Stimulated activated CD4-positive, alpha-beta T cell treated with anti-CD3 and anti-CD28 coated beads, Interleukin-2, amount 100 ng/mL, for 48 hours (primary cell): ENCODE measurements around the gene IFI30.
A peak's percentile ranks its signal among the peaks of the same experiment; 100 is the strongest.

Source experiments
- DNase-seq, 2 donors: peaks; one replicate each; pipeline ENCODE4 v3.0.0-alpha.2; 2020

IFI30 gene

DNA sequence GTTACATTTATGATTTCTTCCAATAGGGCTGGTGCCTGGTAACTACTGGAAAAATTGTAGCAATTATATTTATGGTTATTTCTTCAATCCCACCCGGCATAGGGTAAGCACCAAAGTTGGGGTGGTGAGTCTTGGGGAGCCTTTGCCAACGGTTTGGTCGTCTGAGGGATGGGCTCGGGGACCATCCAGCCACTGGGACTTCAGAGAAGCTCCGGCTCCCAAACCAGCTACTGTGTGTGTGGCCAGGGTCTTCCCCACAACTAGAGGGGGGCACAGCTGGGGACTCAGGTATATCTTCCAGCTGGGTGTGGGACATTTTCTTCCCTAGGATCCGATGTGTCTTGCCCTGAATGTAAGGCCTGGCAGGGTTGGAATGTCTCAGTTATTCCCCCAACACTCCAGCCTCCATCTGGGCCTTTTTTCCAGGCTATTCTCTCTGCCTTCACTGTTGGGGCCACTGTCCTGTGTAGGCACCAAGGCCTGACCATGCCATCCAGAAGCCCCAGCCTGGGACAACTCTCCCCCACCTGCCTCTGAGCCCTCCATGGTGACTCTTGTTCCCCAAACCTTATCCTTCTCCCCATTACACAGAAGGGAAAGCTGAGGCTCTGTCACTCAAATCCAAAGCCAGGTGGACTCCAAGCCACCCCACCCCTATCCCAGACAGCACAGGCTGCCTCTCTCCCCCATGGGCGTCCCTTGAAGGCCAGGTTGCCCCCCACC lies 1.1 kb upstream of the IFI30 start:
- DNase-seq, result no peak

DNA sequence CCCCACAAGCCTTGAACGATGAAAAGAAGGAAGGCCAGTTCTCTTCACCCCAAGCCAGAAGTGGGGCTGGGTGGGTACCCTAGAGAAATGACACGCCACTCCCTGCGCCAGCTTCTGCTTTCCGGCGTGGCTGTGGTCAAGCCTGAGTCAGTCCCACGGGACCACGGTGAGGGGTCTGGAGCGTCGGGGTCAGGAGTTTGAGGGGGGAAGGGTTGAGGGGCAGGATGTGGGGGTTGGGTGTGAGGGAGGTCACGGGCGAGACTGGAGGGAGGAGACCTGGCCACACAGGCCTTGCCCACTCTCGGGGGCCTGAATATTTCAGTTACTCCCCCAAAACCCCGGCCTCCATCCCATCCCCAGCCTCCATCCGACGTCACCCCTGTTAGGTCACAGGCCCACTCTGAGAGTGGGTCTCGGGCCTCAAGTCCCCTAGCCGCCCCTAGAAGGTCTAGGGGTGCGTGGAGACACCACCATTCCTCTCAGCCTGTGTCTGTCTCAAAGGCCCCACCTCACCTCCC lies 500 bp upstream of the IFI30 start:
- no peak for DNase-seq

DNA sequence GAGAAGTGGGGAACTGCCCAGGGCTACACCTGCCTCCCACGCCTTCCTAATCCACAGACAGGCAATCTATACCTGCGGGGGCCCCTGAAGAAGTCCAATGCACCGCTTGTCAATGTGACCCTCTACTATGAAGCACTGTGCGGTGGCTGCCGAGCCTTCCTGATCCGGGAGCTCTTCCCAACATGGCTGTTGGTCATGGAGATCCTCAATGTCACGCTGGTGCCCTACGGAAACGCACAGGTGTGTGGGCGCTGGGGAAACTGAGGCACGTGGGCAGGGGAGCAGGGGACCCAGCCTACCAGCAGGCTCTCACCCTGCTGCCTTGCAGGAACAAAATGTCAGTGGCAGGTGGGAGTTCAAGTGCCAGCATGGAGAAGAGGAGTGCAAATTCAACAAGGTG lies 1.4 kb downstream of the IFI30 start:
- DNase-seq, result no peak

DNA sequence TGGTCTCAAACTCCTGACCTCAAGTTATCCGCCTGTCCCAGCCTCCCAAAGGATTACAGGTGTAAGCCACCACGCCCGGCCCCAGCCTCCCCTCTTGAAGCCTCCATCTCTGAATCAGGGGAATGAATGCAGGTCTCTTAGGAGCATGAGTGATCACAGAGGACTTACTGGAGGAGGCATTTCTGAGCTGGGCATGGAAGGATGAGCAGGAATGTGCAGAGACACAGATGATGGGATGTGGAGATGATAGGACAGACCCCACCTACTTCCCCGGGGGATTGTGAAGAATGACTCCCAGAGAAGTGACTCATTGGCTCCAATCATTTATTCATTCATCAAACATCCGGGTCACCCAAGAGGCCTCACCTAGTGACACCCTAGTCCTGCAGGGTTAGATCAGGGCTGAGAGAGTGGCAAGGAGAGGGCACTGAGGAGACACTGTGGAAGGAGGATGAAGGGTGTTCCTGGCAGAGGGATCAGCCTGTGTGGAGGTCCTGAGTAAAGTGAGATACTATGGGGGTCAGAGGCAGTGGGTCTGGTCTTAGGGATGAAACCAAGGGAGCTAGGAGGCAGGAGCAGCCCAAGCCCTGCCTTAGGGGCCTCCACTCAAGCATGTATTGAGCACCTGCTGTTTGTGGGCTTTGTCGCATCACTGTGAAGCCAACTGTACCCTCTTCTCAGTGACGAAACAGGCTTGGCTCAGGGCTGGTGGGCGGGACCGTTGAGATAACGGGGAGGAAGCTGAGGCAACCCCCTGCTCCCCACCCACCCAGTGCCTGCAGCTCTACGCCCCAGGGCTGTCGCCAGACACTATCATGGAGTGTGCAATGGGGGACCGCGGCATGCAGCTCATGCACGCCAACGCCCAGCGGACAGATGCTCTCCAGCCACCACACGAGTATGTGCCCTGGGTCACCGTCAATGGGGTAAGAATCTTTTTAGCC lies 3.0 kb downstream of the IFI30 start:
- DNase-seq, result no peak

DNA sequence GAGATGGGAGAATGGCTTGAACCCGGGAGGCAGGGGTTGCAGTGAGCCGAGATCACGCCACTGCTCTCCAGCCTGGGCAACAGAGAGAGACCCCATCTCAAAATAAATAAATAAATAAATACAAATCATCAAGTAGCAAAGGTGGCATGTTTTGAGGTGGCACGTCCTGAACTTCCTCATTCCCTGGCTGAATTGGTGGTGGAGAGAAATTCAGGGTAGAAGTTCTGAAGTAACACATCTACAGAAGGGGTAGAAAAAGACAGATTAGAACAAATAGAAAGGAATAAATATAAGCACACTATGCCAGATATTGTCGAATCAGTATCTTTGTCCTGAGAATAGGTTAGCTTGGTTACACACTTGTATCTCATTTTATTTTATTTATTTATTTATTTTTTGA lies 6.3 kb downstream of the IFI30 start:
- no peak for DNase-seq

DNA sequence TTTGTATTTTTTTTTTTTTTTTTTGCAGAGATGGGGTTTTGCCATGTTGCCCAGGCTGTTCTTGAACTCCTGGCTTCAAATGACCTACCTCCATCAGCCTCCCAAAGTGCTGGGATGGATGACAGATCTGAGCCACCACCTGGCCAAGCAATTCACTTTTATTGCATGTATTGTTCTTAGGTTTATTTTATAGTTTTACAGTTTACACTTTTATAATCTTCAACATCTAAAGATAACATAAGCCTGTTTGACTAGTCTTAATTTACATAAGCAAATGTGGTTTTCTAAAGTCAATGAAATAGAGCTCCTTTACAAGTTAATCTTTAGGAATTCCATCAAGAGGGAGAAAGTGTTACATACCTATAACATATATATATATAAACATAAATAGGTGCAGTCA lies 9.9 kb downstream of the IFI30 start:
- no peak for DNase-seq

DNA sequence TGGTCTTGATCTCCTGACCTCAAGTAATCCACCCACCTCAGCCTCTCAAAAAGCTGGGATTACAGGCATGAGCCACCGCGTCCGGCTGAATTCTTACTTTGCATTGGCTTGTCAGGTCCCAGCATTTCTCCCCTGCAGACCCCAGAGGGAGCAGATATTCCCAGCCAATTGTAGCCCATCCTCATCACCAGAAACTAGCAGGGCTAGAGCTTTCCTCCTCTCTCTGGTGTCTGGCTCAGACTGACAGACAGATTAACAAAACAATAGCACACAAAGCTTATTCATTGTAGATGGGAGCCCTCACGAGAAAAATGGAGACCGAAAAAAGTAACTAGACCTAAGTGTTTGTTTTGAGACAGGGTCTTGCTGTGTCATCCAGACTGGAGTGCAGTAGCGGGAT lies 11.9 kb downstream of the IFI30 start:
- no peak for DNase-seq

DNA sequence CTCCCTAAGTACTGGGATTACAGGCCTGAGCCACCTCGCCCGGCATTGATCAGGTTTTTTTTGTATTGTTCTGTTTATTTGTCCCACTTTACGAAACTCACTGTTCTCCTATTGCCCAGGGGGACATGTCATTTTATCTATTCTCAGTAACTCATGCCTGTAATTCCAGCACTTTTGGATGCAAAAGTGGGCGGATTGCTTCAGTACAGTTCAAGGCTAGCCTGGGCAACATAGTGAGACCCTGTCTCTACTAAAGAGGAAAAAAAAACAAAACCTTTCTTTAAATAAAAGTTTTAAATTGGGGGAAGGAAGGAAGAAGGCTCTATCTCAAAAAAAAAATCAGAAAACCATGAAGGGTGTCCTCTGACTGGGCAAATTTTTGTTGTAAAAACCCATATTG lies 16.7 kb downstream of the IFI30 start:
- no peak for DNase-seq

DNA sequence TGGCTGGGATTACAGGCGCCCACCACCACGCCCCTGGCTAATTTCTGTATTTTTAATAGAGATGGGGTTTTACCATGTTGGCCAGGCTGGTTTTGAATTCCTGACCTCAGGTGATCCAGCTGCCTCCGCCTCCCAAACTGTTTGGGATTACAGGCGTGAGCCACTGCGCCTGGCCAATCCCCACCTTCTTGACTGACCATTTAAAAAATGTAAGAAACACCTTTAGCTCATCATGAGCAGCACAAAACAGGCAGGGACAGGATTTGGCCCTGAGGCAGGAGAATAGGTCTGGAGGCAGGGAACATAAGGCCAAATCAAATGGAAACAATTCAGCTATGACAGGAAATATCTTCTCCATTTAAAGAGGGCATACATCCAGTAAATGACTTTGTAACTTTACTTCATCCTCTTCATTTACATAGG lies 18.0 kb downstream of the IFI30 start:
- DNase-seq, result no peak

DNA sequence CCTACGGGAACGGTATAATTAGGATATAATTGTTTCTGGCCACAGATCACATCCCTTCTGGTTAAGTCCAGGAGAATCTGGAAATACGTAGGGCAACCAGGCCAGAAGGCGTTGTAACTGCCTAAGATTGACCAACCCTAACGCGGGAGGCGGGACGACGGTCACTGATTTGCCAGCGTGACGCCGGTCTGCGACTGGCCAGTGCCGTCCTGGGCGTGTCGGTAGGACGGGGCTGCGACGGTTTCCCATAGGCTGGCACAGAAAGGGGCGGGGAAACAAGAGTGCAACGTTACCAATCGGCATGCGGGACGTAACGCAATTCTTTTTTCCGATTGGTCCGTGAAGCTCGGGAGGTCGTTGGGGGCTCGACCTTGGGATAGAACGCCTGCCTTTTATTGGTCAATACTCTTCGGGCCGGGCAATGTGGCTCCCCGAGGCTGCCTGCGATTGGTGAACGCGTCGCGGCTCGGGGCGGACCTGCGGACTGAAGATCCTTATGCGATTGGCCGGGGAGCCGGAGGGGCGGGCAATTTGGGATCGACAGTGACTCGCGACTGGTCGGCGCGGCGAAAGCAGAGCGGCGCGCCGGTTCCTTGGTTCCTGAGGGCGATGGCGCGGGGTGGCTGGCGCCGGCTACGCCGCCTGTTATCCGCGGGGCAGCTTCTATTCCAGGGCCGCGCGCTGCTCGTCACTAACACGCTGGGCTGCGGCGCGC lies 19.2 kb downstream of the IFI30 start, which contains the start of gene MPV17L2:
Gene MPV17L2 (plus strand): TSS at position 546 of the 715 bp plus-strand sequence. CDS start 64 bp downstream, at position 610.
- peak; percentile 93 to 95 for DNase-seq

DNA sequence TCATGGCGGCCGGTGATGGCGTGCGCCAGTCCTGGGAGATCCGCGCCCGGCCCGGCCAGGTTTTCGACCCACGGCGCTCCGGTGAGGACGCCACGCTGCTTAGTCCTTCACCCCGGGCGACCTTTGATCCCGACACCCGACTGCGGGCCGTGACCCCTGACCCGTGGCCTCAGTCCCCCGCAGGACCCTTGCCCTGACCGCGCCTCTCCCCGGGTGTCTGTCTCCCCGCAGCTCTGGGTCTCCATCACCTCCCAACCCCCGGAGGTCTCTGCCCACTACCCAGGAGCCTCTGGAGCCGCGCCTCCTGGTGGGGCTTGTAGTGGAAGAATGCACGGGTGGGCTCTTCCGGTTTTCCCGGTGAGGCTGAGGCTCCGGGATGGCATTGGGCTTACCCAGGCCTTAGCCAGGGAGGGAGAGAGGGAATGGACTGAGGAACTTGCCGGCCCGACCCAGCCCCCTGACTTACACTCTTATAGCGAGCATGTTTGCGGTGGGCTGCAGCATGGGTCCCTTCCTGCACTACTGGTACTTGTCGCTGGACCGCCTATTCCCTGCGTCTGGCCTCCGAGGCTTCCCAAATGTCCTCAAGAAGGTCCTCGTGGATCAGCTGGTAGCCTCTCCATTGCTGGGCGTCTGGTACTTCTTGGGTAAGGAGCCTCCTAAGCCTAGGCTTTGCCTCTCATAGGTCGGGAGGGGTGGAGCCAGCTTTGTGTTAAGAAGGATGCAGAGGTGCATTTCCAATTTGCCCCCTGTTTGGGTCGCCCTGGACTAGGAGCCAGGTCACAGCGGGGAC lies 20.0 kb downstream of the IFI30 start:
- no peak for DNase-seq

DNA sequence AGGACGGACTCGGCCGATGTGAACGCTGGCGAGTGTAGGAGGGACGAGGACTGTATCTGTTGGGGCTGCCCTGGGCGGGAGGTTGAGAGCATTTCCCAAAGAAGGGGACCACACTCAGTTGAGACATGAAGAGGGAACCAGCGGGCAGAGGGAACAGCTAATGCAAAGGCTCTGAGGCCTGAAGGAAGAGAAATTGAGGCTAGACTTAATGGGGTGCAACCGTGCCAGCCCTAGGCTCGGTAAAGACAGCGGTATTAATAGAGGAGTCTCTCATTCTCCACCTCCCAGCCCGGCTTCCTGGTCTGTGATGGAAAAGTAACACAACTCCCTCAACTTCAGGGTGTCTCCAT lies 20.5 kb downstream of the IFI30 start:
- no peak for DNase-seq

DNA sequence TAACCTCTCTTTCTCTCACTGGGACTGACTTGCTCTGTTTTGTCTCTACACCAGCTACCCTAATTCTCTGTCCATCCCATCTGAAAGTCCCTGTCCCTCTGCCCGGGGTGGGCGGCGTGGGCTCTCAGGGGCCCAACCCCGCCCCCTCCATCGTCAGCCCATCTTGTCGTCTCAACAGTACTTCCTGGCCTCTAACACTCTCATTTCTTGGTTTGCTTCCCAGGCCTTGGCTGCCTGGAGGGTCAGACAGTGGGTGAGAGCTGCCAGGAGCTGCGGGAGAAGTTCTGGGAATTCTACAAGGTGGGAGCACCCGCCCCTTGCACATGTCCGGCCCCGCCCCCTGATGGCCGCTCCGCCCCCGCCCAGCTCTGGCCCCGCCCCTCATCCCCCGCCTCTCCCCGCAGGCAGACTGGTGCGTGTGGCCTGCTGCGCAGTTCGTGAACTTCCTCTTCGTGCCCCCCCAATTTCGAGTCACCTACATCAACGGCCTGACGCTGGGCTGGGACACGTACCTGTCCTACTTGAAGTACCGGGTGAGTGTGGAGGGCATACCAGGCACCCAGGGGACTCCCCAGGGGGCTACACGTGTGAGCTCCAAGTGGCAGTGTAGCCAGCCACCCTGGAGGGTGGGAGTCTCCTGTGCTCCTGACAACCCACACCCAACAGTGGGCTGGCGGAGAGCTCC lies 21.1 kb downstream of the IFI30 start:
- DNase-seq, result peak in 1 of 2 donors; percentile 21

DNA sequence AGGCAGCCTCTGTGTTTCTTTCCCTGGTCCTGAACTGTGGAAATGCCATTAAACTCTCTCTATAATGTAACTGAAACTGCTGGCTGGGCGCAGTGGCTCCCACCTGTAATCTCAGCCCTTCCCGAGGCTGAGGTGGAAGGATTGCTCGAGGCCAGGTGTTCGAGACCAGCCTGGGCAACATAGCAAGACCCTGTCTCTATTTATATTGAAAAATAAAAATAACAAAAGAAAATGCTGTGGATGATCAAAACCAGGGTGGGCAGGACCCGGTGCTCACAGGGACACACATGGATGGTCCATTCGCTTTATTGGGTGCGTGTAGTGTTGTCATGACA lies 22.9 kb downstream of the IFI30 start:
- DNase-seq, result no peak

DNA sequence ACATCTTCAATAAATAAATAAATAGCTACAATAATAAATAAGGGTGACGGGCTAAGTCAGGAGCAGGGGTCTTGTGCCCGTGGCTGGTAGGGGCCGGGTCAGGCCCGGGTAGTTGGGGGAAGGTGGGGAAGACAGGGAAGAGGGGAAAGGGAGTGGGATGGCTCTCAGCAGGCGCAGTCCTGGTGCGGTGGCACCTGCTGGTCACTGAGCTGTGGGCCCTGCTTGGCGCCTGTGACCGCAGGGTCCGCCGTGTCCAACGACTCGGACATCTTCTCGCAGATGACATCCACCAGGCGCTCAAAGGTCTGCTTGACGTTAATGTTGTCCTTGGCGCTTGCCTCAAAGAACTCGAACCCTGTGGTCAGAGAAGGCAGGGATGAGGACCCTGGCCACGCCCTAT lies 23.7 kb downstream of the IFI30 start:
- no peak for DNase-seq

DNA sequence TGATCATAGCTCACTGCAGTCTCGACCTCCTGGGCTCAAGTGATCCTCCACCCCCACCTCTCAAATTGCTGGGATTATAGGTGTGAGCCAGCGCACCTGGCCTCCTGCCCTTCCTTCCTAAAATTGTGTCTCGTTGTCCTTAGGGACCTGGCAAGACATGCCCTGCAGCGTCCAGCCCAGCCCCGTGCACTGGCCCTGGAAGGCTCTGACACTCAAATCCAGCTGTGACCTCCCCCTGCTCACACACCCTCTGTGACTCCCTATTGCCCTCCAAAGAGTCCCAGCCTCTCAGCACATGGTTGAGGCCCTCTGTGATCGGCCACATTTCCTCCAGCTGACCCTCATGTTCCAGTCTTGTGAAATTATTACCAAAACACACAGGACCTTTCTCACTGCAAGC lies 24.3 kb downstream of the IFI30 start:
- DNase-seq, result no peak

DNA sequence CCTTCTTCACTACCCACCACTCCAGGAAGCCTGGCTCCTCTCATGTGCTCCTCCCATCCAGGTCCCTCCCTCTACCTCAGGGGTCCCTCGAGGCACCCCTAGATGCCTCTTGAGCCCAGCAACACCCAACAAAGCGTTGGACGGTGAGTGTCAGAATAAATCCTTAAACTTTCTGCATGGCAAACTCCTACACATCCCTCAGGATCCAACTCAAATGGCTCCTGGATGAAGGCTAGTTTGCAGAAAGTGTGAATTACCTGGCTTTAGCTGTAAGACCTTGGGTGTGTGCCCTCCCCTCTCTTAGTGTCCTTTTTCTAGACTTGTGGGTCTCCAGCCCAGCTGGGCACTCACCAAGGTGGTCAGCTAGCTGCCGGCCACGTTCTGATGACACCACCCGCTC lies 24.8 kb downstream of the IFI30 start:
- no peak for DNase-seq

DNA sequence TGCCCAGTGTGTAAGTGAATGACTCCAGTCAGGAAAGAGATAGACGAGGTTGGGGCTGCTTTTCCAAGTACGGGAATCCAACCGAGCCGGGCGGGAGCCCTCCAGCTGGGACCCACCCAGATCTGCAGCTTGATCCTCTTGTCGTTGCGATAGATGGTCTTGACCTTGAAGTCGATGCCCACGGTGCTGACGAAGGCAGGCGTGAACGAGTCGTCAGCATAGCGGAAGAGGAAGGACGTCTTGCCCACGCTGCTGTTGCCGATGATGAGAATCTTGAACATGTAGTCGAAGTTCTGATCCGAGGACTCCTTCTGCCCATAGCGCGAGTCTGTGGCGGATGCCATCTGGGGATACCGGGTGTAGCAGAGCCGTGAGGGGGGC lies 28.8 kb downstream of the IFI30 start:
- DNase-seq, result no peak

DNA sequence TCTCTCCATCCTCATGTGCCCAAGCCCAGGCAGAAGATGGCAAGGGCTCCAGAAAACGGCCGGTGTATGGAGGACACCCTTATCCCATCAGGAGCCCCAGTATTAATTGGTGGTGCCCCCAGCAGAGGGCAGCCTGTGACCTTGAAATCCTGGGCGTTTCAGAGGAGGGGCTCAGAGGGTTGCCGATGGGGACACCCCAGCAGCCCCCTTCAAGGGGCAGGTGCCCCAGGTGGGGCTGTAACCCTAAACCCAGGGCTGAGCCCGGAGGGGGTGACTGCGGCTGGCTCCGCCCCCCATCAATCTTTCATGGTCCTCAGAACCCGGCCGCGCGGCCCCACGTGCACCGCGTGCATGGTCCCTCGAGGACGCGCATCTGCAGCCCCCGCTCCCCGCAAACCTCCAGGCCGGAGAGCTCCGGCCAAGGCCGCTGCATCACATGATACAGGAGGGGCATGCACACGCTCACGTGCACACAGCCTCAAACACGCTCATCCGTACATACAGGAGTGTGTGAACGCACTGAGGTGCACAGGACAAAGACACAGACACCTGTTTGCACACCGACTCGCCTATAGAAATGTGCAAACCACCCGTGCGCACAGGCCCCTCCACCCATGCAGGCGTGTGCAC lies 29.3 kb downstream of the IFI30 start:
- DNase-seq, result no peak

DNA sequence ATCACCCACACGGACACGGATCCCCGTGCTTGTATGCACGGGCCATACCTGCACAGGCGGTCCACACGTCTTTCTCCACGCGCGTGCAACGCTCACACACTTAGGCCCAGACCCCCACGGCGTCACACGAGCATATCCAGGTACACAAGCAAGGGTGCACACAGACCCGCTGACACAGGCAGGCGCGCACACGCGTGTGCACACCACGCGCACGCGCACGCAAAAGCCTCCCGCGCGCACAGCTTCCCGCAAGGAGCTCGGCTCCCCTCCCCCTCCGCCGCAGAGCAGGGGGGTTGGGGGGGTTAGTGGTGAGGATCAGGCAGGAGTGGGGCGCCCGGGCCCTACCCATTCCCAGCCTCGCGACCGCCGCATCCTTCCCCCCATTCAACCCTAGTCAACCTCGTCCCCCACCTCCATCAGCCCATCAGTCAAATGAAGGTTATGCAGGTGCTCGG lies 29.8 kb downstream of the IFI30 start:
- DNase-seq, result peak in 1 of 2 donors; percentile 39

DNA sequence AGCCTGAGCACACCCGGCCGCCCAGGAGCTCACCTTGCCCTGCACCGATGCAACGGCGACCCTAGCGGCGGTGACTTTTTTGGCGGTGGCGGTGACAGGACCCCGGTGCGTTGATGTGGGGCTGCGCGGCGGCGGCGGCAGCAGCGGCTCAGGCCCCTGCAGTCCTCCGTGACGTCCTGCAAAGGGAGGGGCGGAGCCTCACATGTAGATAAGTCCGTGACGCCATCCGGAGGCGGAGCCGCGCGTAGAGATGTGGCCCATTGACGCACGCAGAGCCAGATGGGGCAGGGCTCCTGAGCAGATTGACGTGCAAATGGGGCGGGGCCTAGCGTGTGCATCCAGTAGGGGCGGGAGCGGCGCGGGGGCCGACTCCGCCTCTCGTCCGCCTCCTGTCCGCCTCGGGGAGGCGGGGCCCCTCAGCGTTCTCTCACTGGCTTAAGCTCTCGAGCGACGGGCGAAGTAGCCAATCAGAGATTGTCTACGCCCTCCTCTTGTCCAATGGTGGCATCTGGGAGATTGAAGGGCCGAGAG lies 30.3 kb downstream of the IFI30 start, which contains the start of gene RAB3A:
Gene RAB3A (minus strand): TSS at position 180 of the 531 bp plus-strand sequence. CDS start 1,302 bp downstream, outside the sequence.
- DNase-seq, result peak; percentile 99
